DLD1 (cell line): ENCODE measurements around the gene ATP23.

Source experiments
- in situ Hi-C: cut with HindIII; loops from 2 replicates; pipeline ENCODE4 v1.10.0; 2017; ENCODE audit warnings: low sequenced_read_pairs

Gene ATP23

GRCh38 chr12:57907281-57907680 lies 34.1 kb upstream of the ATP23 start:
- in situ Hi-C loops = no loop called here

- in situ Hi-C loops = no loop called here
These were observed 32.9 kb upstream of the ATP23 start for GRCh38 chr12:57908511-57908910.

- in situ Hi-C loops = no loop called here
These were observed 32.3 kb upstream of the ATP23 start for GRCh38 chr12:57909056-57909455.

GRCh38 chr12:57909611-57910010 lies 31.8 kb upstream of the ATP23 start:
- in situ Hi-C loops = no loop called here

GRCh38 chr12:57918147-57918546 lies 23.2 kb upstream of the ATP23 start:
- in situ Hi-C loops = no loop called here

- in situ Hi-C loops = no loop called here
These were observed 14.3 kb upstream of the ATP23 start for GRCh38 chr12:57927086-57927485.

GRCh38 chr12:57929092-57929830 lies 12.1 kb upstream of the ATP23 start:
- in situ Hi-C loops = no loop called here

GRCh38 chr12:57934819-57935218 lies 6.5 kb upstream of the ATP23 start:
- in situ Hi-C loops = no loop called here

- in situ Hi-C loops = no loop called here
These were observed 6.0 kb upstream of the ATP23 start for GRCh38 chr12:57935331-57935730.

GRCh38 chr12:57935839-57936512 lies 5.4 kb upstream of the ATP23 start:
- in situ Hi-C loops = no loop called here

- in situ Hi-C loops = no loop called here
These were observed 4.9 kb upstream of the ATP23 start for GRCh38 chr12:57936513-57936883.

GRCh38 chr12:57939291-57939690 lies 2.1 kb upstream of the ATP23 start:
- in situ Hi-C loops = no loop called here

GRCh38 chr12:57940052-57940914 lies 1.1 kb upstream of the ATP23 start:
- in situ Hi-C loops = no loop called here

- in situ Hi-C loops = no loop called here
These were observed 527 bp upstream of the ATP23 start for GRCh38 chr12:57940915-57941164.

GRCh38 chr12:57943438-57944080 lies 2.2 kb downstream of the ATP23 start:
- in situ Hi-C loops = no loop called here

GRCh38 chr12:57944313-57945023 lies 3.1 kb downstream of the ATP23 start:
- in situ Hi-C loops = no loop called here

- in situ Hi-C loops = no loop called here
These were observed 11.4 kb downstream of the ATP23 start for GRCh38 chr12:57952766-57953165.

- in situ Hi-C loops = no loop called here
These were observed 13.4 kb downstream of the ATP23 start for GRCh38 chr12:57954768-57955167.

GRCh38 chr12:57958061-57958657 lies 16.8 kb downstream of the ATP23 start:
- in situ Hi-C loops = no loop called here

GRCh38 chr12:57964421-57964820 lies 23.1 kb downstream of the ATP23 start:
- in situ Hi-C loops = no loop called here
